Breast epithelium (tissue), 4 donors: ENCODE data around the gene GPI. TPM values are rescaled to one million over a fixed set of nuclear protein-coding genes. Genes with fewer than 3 reads are reported as not detected.

ENCODE experiments used
- DNase-seq, 2 donors: peaks; one replicate each; pipeline ENCODE4 v3.0.0-alpha.2; 2019; ENCODE audit warnings: low spot score in 2 of 2
- H3K27ac ChIP-seq, 2 donors: fragments of 200-600 bp; sonication (generic) in 1 of 2; one replicate each; pipeline ENCODE4 v1.5.1; 2016 to 2019; ENCODE audit warnings: mild to moderate bottlenecking in 1 of 2
- H3K27me3 ChIP-seq, 2 donors: fragments of 200-600 bp; sonication (generic) in 1 of 2; one replicate each; pipeline versions ENCODE4 v1.5.1 to v1.6.0; 2017 to 2019; ENCODE audit warnings: control low read depth in 1 of 2, mild to moderate bottlenecking in 1 of 2
- H3K36me3 ChIP-seq: fragments of 200-600 bp; one replicate; pipeline ENCODE4 v1.5.1; 2019
- H3K4me1 ChIP-seq, 2 donors: fragments of 200-600 bp; sonication (generic); one replicate each; pipeline ENCODE4 v1.5.1; 2016 to 2019; ENCODE audit warnings: control low read depth in 1 of 2
- H3K4me3 ChIP-seq, 3 donors: fragments of 200-600 bp; sonication (generic); 1 replicate in 2 of 3; 2 replicates in 1 of 3; pipeline ENCODE4 v1.5.1; 2016 to 2019; ENCODE audit warnings: mild to moderate bottlenecking in 3 of 3, moderate library complexity in 2 of 3
- H3K9me3 ChIP-seq, 2 donors: fragments of 200-600 bp; sonication (generic) in 1 of 2; one replicate each; pipeline ENCODE4 v1.5.1; 2016 to 2019; ENCODE audit warnings: control low read depth in 1 of 2
- CTCF ChIP-seq, 3 donors: fragments of 450-650 bp; IDR thresholded peaks; one replicate each; pipeline ENCODE4 v1.5.1; 2016 to 2017; ENCODE audit warnings: antibody characterized with exemption in 3 of 3, mild to moderate bottlenecking in 3 of 3, moderate library complexity in 3 of 3
- POLR2A ChIP-seq: fragments of 450-650 bp; IDR thresholded peaks from one replicate; pipeline ENCODE4 v1.6.1; 2016; ENCODE audit warnings: antibody characterized with exemption, mild to moderate bottlenecking, moderate library complexity
- POLR2AphosphoS5 ChIP-seq, 3 donors: sonication (generic); formaldehyde crosslinking; IDR thresholded peaks; one replicate each; pipeline ENCODE4 v1.6.1; 2017; ENCODE audit warnings: antibody characterized with exemption in 3 of 3
- intact Hi-C: fragments of 100-400 bp; cut with DNase I; formaldehyde crosslinking; loops from one replicate; pipeline ENCODE4 v1.15.1; 2023; ENCODE audit warnings: low total_unique reads
- total RNA-seq, 3 donors: library from RNA; depleted of rRNA; stranded (reverse); fragments of >200 nt; gene quantifications; one replicate each; pipeline ENCODE4 v1.1.0, GENCODE V29; 2016

Gene GPI
- total RNA-seq, 3 donors from 2014 or later: 97.9 to 130 (median 113) TPM

- TF ChIP-seq POLR2A: no peak
- TF ChIP-seq POLR2AphosphoS5 (IDR thresholded peaks at IDR 0.05): no peak
- TF ChIP-seq CTCF (IDR thresholded peaks at IDR 0.05): no peak
- H3K9me3 ChIP-seq: no peaks in the 10 kb centered on the region
- no peak overlapping the region for H3K4me3 ChIP-seq
- no peaks in the 10 kb centered on the region for H3K4me1 ChIP-seq
- H3K36me3 ChIP-seq: no peaks in the 10 kb centered on the region
- no peak for DNase-seq
- no peaks in the 10 kb centered on the region for H3K27me3 ChIP-seq
- intact Hi-C loops: no loop called here
- peak overlapping the region; percentile 21 to 52 for H3K27ac ChIP-seq
Observed at GRCh38 chr19:34332027-34332760, 32.8 kb upstream of the GPI start.

GRCh38 chr19:34335914-34336313, 29.1 kb upstream of the GPI start:
- Histone ChIP-seq H3K27me3 (no peaks in the 10 kb centered on the region), H3K27ac (no peak overlapping the region), H3K9me3 (no peaks in the 10 kb centered on the region), H3K4me1 (no peaks in the 10 kb centered on the region), H3K36me3 (no peaks in the 10 kb centered on the region), H3K4me3 (no peak overlapping the region)
- DNase-seq: no peak
- no peak for TF ChIP-seq POLR2A
- no peak for TF ChIP-seq CTCF (IDR thresholded peaks at IDR 0.05)
- no peak for TF ChIP-seq POLR2AphosphoS5 (IDR thresholded peaks at IDR 0.05)
- intact Hi-C loops: no loop called here

GRCh38 chr19:34336781-34337271, 28.2 kb upstream of the GPI start:
- Histone ChIP-seq H3K27me3 (no peaks in the 10 kb centered on the region), H3K4me3 (no peak overlapping the region), H3K4me1 (no peaks in the 10 kb centered on the region), H3K36me3 (no peaks in the 10 kb centered on the region), H3K9me3 (no peaks in the 10 kb centered on the region), H3K27ac (no peak overlapping the region)
- TF ChIP-seq POLR2A (no peak), POLR2AphosphoS5 (IDR thresholded peaks at IDR 0.05) (no peak), CTCF (IDR thresholded peaks at IDR 0.05) (peak; percentile 66 to 70 (median 67))
- intact Hi-C loops: no loop called here
- DNase-seq: no peak

GRCh38 chr19:34337739-34338138, 27.3 kb upstream of the GPI start:
- DNase-seq: no peak
- Histone ChIP-seq H3K4me1 (no peaks in the 10 kb centered on the region), H3K4me3 (no peak overlapping the region), H3K9me3 (no peaks in the 10 kb centered on the region), H3K36me3 (no peaks in the 10 kb centered on the region), H3K27ac (no peak overlapping the region), H3K27me3 (no peaks in the 10 kb centered on the region)
- intact Hi-C loops: no loop called here
- TF ChIP-seq CTCF (IDR thresholded peaks at IDR 0.05) (no peak), POLR2AphosphoS5 (IDR thresholded peaks at IDR 0.05) (no peak), POLR2A (no peak)

GRCh38 chr19:34341935-34342680, 22.9 kb upstream of the GPI start:
- Histone ChIP-seq H3K27me3 (no peaks in the 10 kb centered on the region), H3K36me3 (no peaks in the 10 kb centered on the region), H3K9me3 (no peaks in the 10 kb centered on the region), H3K27ac (no peak overlapping the region), H3K4me1 (no peaks in the 10 kb centered on the region), H3K4me3 (no peak overlapping the region)
- intact Hi-C loops: loop anchor here (10.0 kb wide), 1 partner anchor 97 kb away; no protein-coding TSS in a partner anchor
- no peak for DNase-seq
- TF ChIP-seq POLR2A: no peak
- TF ChIP-seq CTCF (IDR thresholded peaks at IDR 0.05): no peak
- no peak for TF ChIP-seq POLR2AphosphoS5 (IDR thresholded peaks at IDR 0.05)
